Measurements from ENCODE around the gene C10orf90.

Gene C10orf90

GRCh38 chr10:126455766-126456405 lies 214.6 kb downstream of the C10orf90 start:
- DNase-seq = no peak

DNA sequence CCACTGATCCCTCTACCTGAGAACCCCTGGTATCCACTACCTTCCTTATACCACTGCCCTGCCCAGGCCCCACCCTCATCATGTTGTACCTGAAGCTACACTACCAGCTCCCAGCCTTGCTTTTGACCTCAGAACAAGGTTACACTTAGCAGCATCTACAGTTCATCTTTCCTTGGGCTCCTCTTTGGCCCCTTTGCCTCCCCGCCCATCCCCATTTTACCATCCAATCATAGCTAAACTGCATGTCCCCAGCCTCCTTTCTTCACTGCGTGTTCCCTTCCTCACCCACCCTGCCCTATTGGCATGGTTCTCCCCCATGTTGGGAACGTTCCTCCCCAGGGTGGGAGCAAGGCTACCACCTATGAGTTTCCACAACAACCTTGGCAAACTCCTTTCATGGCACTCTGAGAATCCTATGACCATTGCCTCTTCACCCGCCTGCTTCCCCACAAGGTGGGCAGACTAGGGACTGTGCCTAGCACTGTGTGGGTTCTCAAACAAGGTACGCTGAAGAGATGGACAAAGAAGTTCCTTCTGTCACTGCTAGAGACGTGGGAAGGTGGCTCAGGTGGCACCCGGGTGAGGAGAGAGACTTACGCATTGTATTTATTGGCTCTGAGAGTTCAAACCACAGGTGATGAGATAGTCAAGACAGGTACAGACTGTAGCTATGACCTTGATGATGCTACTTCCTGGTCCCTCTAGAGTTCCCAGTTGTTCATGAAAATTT lies 215.3 kb downstream of the C10orf90 start:
- no peak for DNase-seq

DNA sequence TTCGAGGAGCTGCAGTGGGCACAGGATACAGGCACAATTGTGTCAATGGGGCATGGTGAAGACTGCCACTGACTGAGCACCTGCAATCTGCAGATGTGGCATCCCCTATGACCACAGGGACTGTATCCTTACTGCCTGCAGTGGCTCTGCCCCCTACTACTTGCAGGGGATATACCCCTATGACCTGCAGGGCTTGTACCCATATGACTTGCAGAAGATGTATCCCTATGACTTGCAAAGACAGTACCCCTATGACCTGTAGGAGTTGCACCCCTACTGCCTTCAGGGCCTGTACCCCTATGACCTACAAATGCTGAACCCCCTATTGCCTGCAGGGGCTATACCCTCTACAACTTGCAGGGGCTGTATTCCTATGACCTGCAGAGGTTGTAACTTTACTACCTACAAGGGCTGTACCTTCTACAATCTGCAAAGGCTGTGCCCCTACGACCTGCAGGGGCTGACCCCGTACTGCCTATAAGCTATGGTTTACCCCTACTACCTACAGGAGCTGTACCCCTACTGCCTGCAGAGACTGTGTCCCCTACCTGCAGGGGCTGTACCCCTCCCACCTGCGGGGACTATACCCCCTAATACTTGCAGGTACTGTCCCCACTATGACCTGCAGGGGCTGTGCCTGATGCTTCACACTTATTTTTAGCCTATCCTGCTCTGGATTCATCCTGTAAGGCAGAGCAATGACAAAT lies 216.3 kb downstream of the C10orf90 start:
- no peak for DNase-seq

GRCh38 chr10:126452245-126452644 lies 218.2 kb downstream of the C10orf90 start:
- no peak for DNase-seq

- no peak for DNase-seq
These were observed 222.4 kb downstream of the C10orf90 start for GRCh38 chr10:126448091-126448490.

DNA sequence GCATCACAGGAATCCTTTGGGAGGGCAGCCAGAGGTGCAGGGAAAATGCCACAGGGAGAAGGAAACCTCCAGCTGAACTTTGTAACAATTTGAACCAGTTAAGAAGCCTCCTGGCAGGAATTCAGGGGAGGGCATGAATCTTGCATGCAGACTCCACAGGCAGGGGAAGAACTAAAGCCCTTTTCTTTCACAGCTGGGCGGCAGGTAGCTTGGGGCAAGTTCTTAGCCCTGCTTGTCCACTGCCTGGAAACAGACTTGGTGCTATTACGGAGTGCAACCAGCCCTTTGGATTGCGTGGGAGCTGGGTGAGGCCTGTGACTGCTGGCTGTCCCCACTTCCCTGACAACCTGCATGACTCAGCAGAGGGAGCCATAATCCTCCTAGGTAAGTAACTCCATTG lies 230.6 kb downstream of the C10orf90 start:
- no peak for DNase-seq

- no peak for DNase-seq
These were observed 232.1 kb downstream of the C10orf90 start for GRCh38 chr10:126438407-126438783.

GRCh38 chr10:126437635-126438406 lies 232.7 kb downstream of the C10orf90 start:
- no peak for DNase-seq

DNA sequence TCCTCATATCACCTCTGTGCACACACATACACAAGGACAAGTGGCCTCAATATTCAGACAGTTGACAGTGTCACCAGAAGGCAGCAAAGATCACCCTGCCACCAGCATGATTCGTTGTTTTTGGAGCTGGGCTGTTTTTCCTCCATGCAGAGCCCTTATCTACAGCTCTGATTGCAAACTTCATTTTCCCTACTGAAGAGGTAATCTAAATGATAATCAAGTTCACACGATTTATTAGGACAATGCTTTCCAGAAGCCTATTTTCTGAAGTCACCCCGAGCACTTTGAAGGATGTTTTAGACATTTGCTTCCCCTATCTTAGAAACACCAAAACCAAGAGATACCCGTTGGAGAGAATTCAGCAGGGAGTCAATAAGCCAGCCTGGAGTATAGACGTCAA lies 236.3 kb downstream of the C10orf90 start:
- no peak for DNase-seq

DNA sequence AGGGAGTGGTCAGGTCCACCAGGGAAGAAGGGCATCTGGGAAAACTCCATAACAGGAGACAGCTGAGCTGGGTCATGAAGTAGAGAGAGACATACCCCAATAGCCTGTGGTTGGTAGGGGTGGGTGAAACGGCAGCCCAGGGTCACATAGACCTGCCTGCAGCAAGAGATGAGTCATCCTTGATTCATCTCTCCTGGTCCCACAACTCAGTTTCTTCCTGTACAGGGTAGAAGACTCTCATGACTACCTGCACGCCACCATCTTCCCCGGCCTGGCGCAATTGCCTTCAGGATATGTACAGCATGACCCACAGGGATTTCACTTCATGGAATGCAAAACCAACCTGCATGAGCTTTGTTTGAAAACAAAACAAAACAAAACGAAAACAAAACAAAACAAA lies 237.1 kb downstream of the C10orf90 start:
- DNase-seq = no peak

DNA sequence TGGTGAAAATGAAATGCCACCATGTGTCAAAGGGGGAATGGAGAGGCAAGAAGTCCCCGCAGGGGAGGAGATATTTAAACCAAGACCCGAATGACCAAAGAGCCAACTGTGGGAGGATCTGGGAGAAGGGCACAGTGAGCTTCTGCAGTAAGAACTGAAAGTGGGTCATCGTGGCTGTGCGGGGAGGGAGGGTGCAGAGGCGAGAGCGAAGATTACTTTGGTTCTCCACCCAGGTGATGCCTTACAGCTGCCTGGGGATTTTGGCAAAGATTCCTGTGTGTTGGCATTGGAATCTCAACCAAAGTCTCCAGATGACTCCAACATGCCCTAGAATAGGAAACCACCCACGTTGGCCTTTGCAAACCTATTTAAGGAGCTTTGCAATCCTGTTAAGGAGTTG lies 238.0 kb downstream of the C10orf90 start:
- no peak for DNase-seq

- DNase-seq = no peak
These were observed 238.7 kb downstream of the C10orf90 start for GRCh38 chr10:126431816-126432215.

- no peak for DNase-seq
These were observed 240.0 kb downstream of the C10orf90 start for GRCh38 chr10:126430512-126430911.

DNA sequence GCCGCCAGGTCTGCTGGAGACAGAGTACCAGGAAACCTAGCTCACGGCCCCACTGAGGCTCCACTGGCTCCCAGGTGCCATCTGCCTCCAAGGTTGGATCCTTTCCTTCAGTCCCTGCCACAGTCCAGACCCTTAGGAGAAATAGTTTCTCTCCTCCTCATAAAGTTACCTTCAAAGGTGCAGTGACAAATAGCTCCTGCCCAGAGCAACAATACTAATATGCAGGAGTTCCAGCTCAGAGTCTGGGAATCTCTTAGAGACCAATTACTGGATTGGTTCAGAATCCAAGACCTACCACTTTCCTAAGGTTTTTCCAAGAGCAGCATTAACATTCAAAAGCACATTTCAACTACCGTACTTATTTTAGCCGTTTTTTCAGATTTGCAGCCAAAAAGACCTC lies 241.2 kb downstream of the C10orf90 start:
- no peak for DNase-seq

- no peak for DNase-seq
These were observed 244.9 kb downstream of the C10orf90 start for GRCh38 chr10:126425489-126426065.

GRCh38 chr10:126425032-126425431 lies 245.5 kb downstream of the C10orf90 start:
- no peak for DNase-seq

- no peak for DNase-seq
These were observed 246.6 kb downstream of the C10orf90 start for GRCh38 chr10:126423732-126424491.

GRCh38 chr10:126422567-126422966 lies 247.9 kb downstream of the C10orf90 start:
- DNase-seq = no peak

GRCh38 chr10:126421756-126422256 lies 248.7 kb downstream of the C10orf90 start:
- DNase-seq = no peak

DNA sequence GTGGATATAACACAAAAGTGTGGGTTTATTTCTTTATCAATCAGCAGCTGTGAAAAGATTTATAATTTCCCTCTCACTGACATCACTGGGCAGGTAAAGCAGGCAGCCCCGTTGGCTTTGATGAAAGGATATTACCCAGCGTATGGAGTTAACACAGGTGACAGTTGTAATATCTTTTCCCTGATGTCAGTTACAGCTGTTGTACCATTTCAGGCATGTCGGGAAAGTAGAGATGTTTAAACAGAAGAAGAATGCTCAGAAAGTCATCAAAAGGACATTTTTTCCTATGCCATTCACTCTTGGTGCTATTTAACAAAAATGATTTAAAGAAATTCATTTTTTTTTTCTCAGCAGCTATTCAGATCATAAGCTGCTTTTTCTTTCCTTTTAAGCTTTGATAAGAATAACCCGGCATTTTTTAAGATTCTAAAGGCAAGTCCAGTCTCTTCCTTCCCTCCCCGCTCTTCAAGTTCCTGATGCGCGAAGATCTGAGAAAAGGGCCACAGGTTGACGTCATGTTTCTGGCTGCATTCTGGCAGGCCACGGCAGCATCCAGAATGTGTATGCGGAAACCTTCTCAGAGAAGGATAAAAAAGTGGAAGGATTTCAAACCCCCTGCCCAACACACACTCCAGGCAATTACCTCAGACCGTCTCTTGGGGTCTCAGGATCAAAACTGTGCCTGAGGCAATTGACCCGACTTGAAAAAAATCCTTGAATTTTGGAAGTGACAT lies 249.8 kb downstream of the C10orf90 start:
- DNase-seq = no peak

- DNase-seq = no peak
These were observed 253.2 kb downstream of the C10orf90 start for GRCh38 chr10:126417220-126417825.
